ENCODE measurements around the gene HSPB8. TPM values are rescaled to one million over a fixed set of nuclear protein-coding genes. Genes with fewer than 3 reads are reported as not detected.

The HSPB8 gene
- polyA plus RNA-seq, 1 donor from 2014 or later: not detected

- H3K4me3 ChIP-seq (ENCODE audit: low read length): no peak overlapping the region
- no peaks in the 10 kb centered on the region for H3K27me3 ChIP-seq (ENCODE audit: insufficient read depth, low read depth, low read length)
- no peak overlapping the region for H3K4me2 ChIP-seq (ENCODE audit: low read length)
- H2AFZ ChIP-seq (ENCODE audit: low read depth, low read length): no peak overlapping the region
- H4K20me1 ChIP-seq (ENCODE audit: insufficient read depth): no peaks in the 10 kb centered on the region
- no peaks in the 10 kb centered on the region for H3F3A ChIP-seq (ENCODE audit: insufficient read depth, low read length, poor library complexity, severe bottlenecking)
- H3K79me2 ChIP-seq (replicated peaks; ENCODE audit: insufficient read depth, low read length): no peaks in the 10 kb centered on the region
- H3K36me3 ChIP-seq (ENCODE audit: insufficient read depth, low read length): no peaks in the 10 kb centered on the region
- H3K27ac ChIP-seq (ENCODE audit: low read length): no peak overlapping the region
- no peak for TF ChIP-seq POLR2AphosphoS5 (IDR thresholded peaks at IDR 0.05)
- no peak for TF ChIP-seq SMC3 (conservative IDR thresholded peaks at IDR 0.05; ENCODE audit: poor library complexity)
- no peak for TF ChIP-seq CTCF (IDR thresholded peaks at IDR 0.05; ENCODE audit: poor library complexity, severe bottlenecking)
- TF ChIP-seq MXI1 (conservative IDR thresholded peaks at IDR 0.05; ENCODE audit: poor library complexity, severe bottlenecking): no peak
- TF ChIP-seq EP300 (conservative IDR thresholded peaks at IDR 0.05; ENCODE audit: poor library complexity, severe bottlenecking): no peak
- no peak for TF ChIP-seq EZH2 (IDR thresholded peaks at IDR 0.05; ENCODE audit: borderline replicate concordance, insufficient read depth, low read length, poor library complexity, severe bottlenecking)
- TF ChIP-seq REST (IDR thresholded peaks at IDR 0.05; ENCODE audit: borderline replicate concordance): no peak
- H3K9ac ChIP-seq (ENCODE audit: low read length): no peak overlapping the region
- no peaks in the 10 kb centered on the region for H3K9me2 ChIP-seq (ENCODE audit: insufficient read depth, low read length)
- no peaks in the 10 kb centered on the region for H3K9me3 ChIP-seq (ENCODE audit: low read length)
These were observed 1.7 kb upstream of the HSPB8 start for GRCh38 chr12:119177056-119177325.

- Histone ChIP-seq H2AFZ (ENCODE audit: low read depth, low read length) (no peak overlapping the region), H3K27me3 (ENCODE audit: insufficient read depth, low read depth, low read length) (no peaks in the 10 kb centered on the region), H3K79me2 (replicated peaks; ENCODE audit: insufficient read depth, low read length) (no peaks in the 10 kb centered on the region), H3K27ac (ENCODE audit: low read length) (no peak overlapping the region), H3K9me2 (ENCODE audit: insufficient read depth, low read length) (no peaks in the 10 kb centered on the region), H3F3A (ENCODE audit: insufficient read depth, low read length, poor library complexity, severe bottlenecking) (no peaks in the 10 kb centered on the region), H4K20me1 (ENCODE audit: insufficient read depth) (no peaks in the 10 kb centered on the region), H3K9me3 (ENCODE audit: low read length) (no peaks in the 10 kb centered on the region), H3K4me2 (ENCODE audit: low read length) (no peak overlapping the region), H3K9ac (ENCODE audit: low read length) (no peak overlapping the region), H3K4me3 (ENCODE audit: low read length) (no peak overlapping the region), H3K36me3 (ENCODE audit: insufficient read depth, low read length) (no peaks in the 10 kb centered on the region)
- TF ChIP-seq MXI1 (conservative IDR thresholded peaks at IDR 0.05; ENCODE audit: poor library complexity, severe bottlenecking) (no peak), CTCF (IDR thresholded peaks at IDR 0.05; ENCODE audit: poor library complexity, severe bottlenecking) (no peak), REST (IDR thresholded peaks at IDR 0.05; ENCODE audit: borderline replicate concordance) (no peak), POLR2AphosphoS5 (IDR thresholded peaks at IDR 0.05) (no peak), SMC3 (conservative IDR thresholded peaks at IDR 0.05; ENCODE audit: poor library complexity) (no peak), RAD21 (conservative IDR thresholded peaks at IDR 0.05) (no peak), TAF1 (IDR thresholded peaks at IDR 0.05; ENCODE audit: low read depth) (no peak), EZH2 (IDR thresholded peaks at IDR 0.05; ENCODE audit: borderline replicate concordance, insufficient read depth, low read length, poor library complexity, severe bottlenecking) (no peak), EP300 (conservative IDR thresholded peaks at IDR 0.05; ENCODE audit: poor library complexity, severe bottlenecking) (no peak)
These were observed 879 bp upstream of the HSPB8 start for GRCh38 chr12:119177724-119178380.
